HG03342 (cell line): Measurements from ENCODE around the gene C2CD3.

Experiments used
- ATAC-seq: cut with Tn5 transposase; IDR thresholded peaks from one replicate; pipeline ENCODE4 v1.9.1; 2021; ENCODE audit warnings: mild to moderate bottlenecking, moderate library complexity; ENCODE audit not compliant: unreplicated experiment

Gene C2CD3

GRCh38 chr11:73965764-73966121 lies 205.1 kb downstream of the C2CD3 start:
- ATAC-seq: no peak

- ATAC-seq: no peak
Observed at GRCh38 chr11:73965076-73965763, 205.6 kb downstream of the C2CD3 start.

- ATAC-seq: no peak
Observed at GRCh38 chr11:73963861-73964260, 206.9 kb downstream of the C2CD3 start.
